Stimulated activated naive B cell treated with anti-CD40 and anti-IgM and Interleukin-4, amounts not matched to agents 10 μg/mL and 1 μg/mL and 100 μg/mL, for 72 hours (primary cell): ENCODE measurements around the gene OTOGL.
"Not testable (repeated sequence)": the region's sequence is repeated elsewhere in the genome, so short reads cannot be mapped to it uniquely, and the experiment has no call there.

ENCODE experiments used
- ATAC-seq, 2 donors: fragments of 150-1000 bp; cut with Tn5 transposase; replicated peaks; 2 replicates each; pipeline ENCODE4 v1.10.0; 2021; ENCODE audit warnings: moderate library complexity in 1 of 2
- DNase-seq: peaks from one replicate; pipeline ENCODE4 v3.0.0; 2021
- H3K27ac Mint-ChIP-seq: one replicate; pipeline ENCODE4 v1.8.0; 2022; ENCODE audit warnings: mild to moderate bottlenecking, mixed read lengths
- H3K27me3 Mint-ChIP-seq, 2 donors: one replicate each; pipeline ENCODE4 v1.8.0; 2022; ENCODE audit warnings: mixed read lengths in 2 of 2
- H3K36me3 Mint-ChIP-seq, 2 donors: one replicate each; pipeline ENCODE4 v1.8.0; 2022; ENCODE audit warnings: mixed read lengths in 2 of 2, mild to moderate bottlenecking in 1 of 2
- H3K4me1 Mint-ChIP-seq, 2 donors: one replicate each; pipeline ENCODE4 v1.8.0; 2022; ENCODE audit warnings: mixed read lengths in 2 of 2, mild to moderate bottlenecking in 1 of 2
- H3K4me3 Mint-ChIP-seq, 2 donors: one replicate each; pipeline ENCODE4 v1.8.0; 2022; ENCODE audit warnings: mild to moderate bottlenecking in 2 of 2, mixed read lengths in 2 of 2, moderate library complexity in 1 of 2
- H3K9me3 Mint-ChIP-seq, 2 donors: one replicate each; pipeline ENCODE4 v1.8.0; 2022; ENCODE audit warnings: mixed read lengths in 2 of 2, mild to moderate bottlenecking in 1 of 2

OTOGL gene

DNA sequence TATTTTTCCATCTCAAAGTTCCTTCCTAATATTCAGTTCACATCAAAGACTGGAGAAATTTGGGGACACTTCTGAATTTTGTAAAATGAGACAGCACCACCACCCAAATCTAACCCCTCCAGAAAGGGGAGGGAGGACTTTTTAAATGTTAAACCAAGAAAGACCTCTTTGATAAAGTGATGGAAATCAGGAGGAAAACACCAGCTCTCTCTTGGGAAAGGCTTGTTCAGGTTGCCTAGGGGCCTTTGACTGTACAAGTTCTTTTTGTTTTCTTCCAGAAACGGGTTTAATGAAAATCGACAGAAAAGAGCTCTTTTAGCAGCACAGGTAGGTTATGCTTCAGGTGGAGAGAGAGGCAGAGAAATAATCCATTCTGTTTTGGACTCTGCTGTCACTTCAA is 112.3 kb downstream of the OTOGL start:
- H3K4me3 Mint-ChIP-seq, result no peak overlapping the region
- H3K9me3 Mint-ChIP-seq, result no peaks in the 10 kb centered on the region
- no peak overlapping the region for H3K27ac Mint-ChIP-seq
- no peaks in the 10 kb centered on the region for H3K4me1 Mint-ChIP-seq
- H3K27me3 Mint-ChIP-seq, result no peaks in the 10 kb centered on the region
- DNase-seq (no peak), ATAC-seq (no peak)
- no peaks in the 10 kb centered on the region for H3K36me3 Mint-ChIP-seq

GRCh38 chr12:80212938-80213645 is 113.8 kb downstream of the OTOGL start:
- no peak for DNase-seq
- Mint-ChIP-seq H3K27ac (no peak overlapping the region), H3K4me1 (peaks cover 0 to 1% of the 10 kb centered on the region in 2 donors), H3K27me3 (no peaks in the 10 kb centered on the region), H3K4me3 (no peak overlapping the region), H3K9me3 (no peaks in the 10 kb centered on the region), H3K36me3 (no peaks in the 10 kb centered on the region)
- no peak for ATAC-seq

DNA sequence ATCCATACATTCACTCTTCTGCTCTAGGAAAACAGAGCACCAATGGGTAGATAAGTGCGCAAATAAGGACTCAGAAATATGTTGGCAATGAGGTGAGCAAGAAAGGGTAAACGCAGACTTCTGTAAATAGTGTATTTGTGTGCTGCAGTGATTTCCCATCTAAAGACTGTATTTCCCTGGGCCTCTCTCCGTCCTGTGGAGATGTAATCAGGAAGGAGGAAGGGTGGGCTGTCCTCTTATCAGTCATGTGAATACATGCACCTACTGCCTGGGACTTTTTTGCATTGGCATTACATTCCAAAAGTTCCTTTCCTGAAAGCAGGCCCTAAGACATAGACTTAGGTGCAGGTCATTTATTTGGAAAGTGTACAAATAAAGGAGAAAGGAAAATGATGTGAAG is 114.5 kb downstream of the OTOGL start:
- no peak overlapping the region for H3K4me3 Mint-ChIP-seq
- H3K27me3 Mint-ChIP-seq, result no peaks in the 10 kb centered on the region
- no peaks in the 10 kb centered on the region for H3K9me3 Mint-ChIP-seq

DNA sequence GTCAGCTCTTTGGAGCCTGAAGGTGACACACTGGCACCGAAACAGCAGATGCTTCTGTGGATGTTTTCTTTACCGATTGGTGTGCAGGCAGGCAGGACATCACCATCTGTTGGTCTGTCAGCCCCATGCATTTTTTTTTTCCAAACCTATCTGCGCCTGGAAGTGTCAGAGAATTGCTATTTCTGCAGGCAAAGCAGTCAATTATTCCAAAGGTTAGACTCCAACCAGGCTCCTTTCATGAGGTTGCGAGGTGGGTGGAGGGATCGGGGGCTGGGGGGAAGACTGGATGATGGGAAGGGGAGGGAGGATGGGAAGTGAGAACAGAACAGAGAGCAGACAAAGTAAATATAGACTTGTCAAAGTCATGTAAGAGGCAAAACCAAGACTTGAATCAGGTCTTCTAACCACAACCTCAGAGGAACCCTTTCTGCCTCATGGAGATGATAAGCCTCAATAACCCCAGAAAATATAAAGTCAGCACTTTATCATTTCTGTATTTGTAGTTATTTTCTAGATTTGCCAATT is 117.7 kb downstream of the OTOGL start:
- Mint-ChIP-seq H3K36me3 (no peaks in the 10 kb centered on the region), H3K4me1 (peaks cover 1 to 8% of the 10 kb centered on the region in 2 donors), H3K9me3 (no peaks in the 10 kb centered on the region), H3K4me3 (no peak overlapping the region), H3K27me3 (no peaks in the 10 kb centered on the region), H3K27ac (no peak overlapping the region)
- no peak for DNase-seq
- peak; percentile 57 to 69 for ATAC-seq

More for the DNA sequence above, 114.5 kb downstream of the OTOGL start:
- H3K27ac Mint-ChIP-seq, result no peak overlapping the region
- peaks cover 0 to 1% of the 10 kb centered on the region in 2 donors for H3K4me1 Mint-ChIP-seq
- no peaks in the 10 kb centered on the region for H3K36me3 Mint-ChIP-seq
- DNase-seq, result no peak
- no peak for ATAC-seq

DNA sequence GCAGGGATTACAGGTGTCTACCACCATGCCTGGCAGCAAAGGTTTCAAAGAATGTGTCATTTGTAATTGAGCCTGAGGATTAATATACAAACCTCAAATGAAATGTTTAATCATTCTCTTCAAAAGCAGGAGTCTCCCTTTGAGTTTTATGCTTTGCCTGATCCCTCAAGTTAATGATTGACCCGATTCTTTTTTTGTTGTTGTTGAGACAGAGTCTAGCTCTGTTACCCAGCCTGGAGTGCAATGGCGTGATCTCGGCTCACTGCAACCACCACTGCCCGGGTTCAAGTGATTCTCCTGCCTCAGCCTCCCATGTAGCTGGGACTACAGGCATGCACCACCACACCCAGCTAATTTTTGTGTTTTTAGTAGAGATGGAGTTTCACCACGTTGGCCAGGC is 119.6 kb downstream of the OTOGL start:
- not testable (repeated sequence) for DNase-seq, H3K9me3 Mint-ChIP-seq, H3K27ac Mint-ChIP-seq, H3K4me1 Mint-ChIP-seq, H3K36me3 Mint-ChIP-seq, H3K27me3 Mint-ChIP-seq, ATAC-seq
- H3K4me3 Mint-ChIP-seq, result peak overlapping the region in 1 of 2 donors; percentile 5

GRCh38 chr12:80219345-80219744 is 120.0 kb downstream of the OTOGL start:
- Mint-ChIP-seq H3K27me3 (no peaks in the 10 kb centered on the region), H3K36me3 (no peaks in the 10 kb centered on the region), H3K9me3 (no peaks in the 10 kb centered on the region), H3K4me3 (no peak overlapping the region), H3K4me1 (peaks cover 1 to 8% of the 10 kb centered on the region in 2 donors), H3K27ac (no peak overlapping the region)
- no peak for DNase-seq
- peak in 1 of 2 donors; percentile 65 for ATAC-seq

DNA sequence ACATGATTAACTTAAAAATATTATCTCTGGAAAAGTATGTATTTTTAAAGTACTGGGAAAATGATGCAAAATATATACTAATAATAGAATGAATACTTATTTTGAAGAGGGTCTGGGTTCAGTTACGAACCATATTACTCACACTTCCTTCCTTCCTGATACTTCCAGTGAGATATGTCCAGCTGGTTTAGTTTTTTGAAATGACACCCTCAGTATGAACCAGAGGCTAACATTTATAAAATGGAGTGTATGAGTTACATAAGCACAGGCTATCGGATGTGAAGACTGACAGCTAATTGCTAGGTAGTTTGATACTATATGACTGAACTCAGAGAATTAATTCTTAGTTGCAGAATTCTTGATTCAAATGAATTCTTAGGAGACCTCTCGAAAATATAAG is 122.9 kb downstream of the OTOGL start:
- no peaks in the 10 kb centered on the region for H3K9me3 Mint-ChIP-seq
- no peaks in the 10 kb centered on the region for H3K27me3 Mint-ChIP-seq
- H3K4me1 Mint-ChIP-seq, result peaks cover 0 to 8% of the 10 kb centered on the region in 2 donors
- ATAC-seq, result no peak
- H3K27ac Mint-ChIP-seq, result no peak overlapping the region
- no peak for DNase-seq
- H3K4me3 Mint-ChIP-seq, result no peak overlapping the region
- H3K36me3 Mint-ChIP-seq, result no peaks in the 10 kb centered on the region

DNA sequence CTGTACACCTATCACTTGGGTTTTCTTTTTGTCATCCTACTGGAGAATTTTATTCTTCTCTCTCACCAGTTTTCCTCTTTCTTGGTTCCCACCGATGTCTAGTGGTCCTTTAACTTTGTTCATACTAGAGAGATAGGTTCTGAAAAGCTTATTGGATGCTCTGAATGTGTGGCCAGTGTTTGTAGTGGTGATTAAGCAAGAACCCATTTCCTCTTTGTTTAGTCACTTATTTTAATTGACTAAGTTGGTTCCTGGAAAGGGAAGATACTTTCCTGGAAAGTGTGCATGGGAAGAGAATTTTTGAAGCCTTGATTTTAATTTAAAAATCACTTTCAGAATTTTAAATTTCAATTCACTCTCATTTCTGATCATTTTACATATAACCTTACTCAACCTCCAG is 127.2 kb downstream of the OTOGL start:
- no peak for DNase-seq
- no peaks in the 10 kb centered on the region for H3K4me1 Mint-ChIP-seq
- no peak overlapping the region for H3K27ac Mint-ChIP-seq
- no peak for ATAC-seq
- no peak overlapping the region for H3K4me3 Mint-ChIP-seq
- no peaks in the 10 kb centered on the region for H3K36me3 Mint-ChIP-seq
- H3K9me3 Mint-ChIP-seq, result no peaks in the 10 kb centered on the region
- no peaks in the 10 kb centered on the region for H3K27me3 Mint-ChIP-seq

GRCh38 chr12:80227904-80228303 is 128.6 kb downstream of the OTOGL start:
- not testable (repeated sequence) for H3K4me1 Mint-ChIP-seq, H3K4me3 Mint-ChIP-seq, DNase-seq, H3K27me3 Mint-ChIP-seq, H3K36me3 Mint-ChIP-seq, ATAC-seq, H3K27ac Mint-ChIP-seq, H3K9me3 Mint-ChIP-seq

- no peaks in the 10 kb centered on the region for H3K9me3 Mint-ChIP-seq
- no peak for DNase-seq
- H3K27me3 Mint-ChIP-seq, result no peaks in the 10 kb centered on the region
Observed at GRCh38 chr12:80230068-80230467, 130.7 kb downstream of the OTOGL start.

GRCh38 chr12:80232837-80233236 is 133.5 kb downstream of the OTOGL start:
- Mint-ChIP-seq H3K27ac (no peak overlapping the region), H3K36me3 (no peaks in the 10 kb centered on the region), H3K27me3 (no peaks in the 10 kb centered on the region), H3K4me1 (no peaks in the 10 kb centered on the region), H3K4me3 (no peak overlapping the region), H3K9me3 (no peaks in the 10 kb centered on the region)
- no peak for ATAC-seq
- no peak for DNase-seq

More at GRCh38 chr12:80230068-80230467, 130.7 kb downstream of the OTOGL start:
- no peak for ATAC-seq
- Mint-ChIP-seq H3K36me3 (no peaks in the 10 kb centered on the region), H3K27ac (no peak overlapping the region), H3K4me1 (no peaks in the 10 kb centered on the region), H3K4me3 (no peak overlapping the region)

- H3K27ac Mint-ChIP-seq, result no peak overlapping the region
- H3K4me1 Mint-ChIP-seq, result no peaks in the 10 kb centered on the region
- no peaks in the 10 kb centered on the region for H3K36me3 Mint-ChIP-seq
- no peaks in the 10 kb centered on the region for H3K27me3 Mint-ChIP-seq
- no peak for ATAC-seq
- no peak for DNase-seq
- no peaks in the 10 kb centered on the region for H3K9me3 Mint-ChIP-seq
- no peak overlapping the region for H3K4me3 Mint-ChIP-seq
Observed at GRCh38 chr12:80233926-80234325, 134.6 kb downstream of the OTOGL start.

DNA sequence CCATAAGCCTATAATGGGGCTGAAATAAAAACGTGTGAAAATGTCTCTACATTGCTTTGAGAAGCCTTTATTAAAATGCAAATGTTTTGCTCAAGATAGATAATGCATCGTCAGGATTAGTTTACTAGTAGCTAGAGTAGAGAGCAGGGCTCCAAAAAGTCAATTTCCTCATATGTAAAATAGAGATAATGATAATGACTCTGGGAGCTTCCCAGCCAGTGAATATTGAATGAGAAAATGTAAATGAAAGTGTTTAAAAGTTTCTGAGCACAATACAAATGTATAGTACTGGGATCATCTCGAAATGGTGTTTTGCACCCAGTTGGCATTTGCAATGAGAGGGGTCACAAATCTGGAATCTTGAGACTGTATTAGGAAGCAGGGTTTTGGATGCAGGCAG is 135.3 kb downstream of the OTOGL start:
- H3K36me3 Mint-ChIP-seq, result no peaks in the 10 kb centered on the region
- H3K4me1 Mint-ChIP-seq, result no peaks in the 10 kb centered on the region
- H3K27ac Mint-ChIP-seq, result no peak overlapping the region
- peaks cover under 1 to 2% of the 10 kb centered on the region in 2 donors for H3K9me3 Mint-ChIP-seq
- ATAC-seq (no peak), DNase-seq (no peak)
- no peak overlapping the region for H3K4me3 Mint-ChIP-seq
- H3K27me3 Mint-ChIP-seq, result no peaks in the 10 kb centered on the region

- ATAC-seq, result no peak
- Mint-ChIP-seq H3K36me3 (no peaks in the 10 kb centered on the region), H3K9me3 (peaks cover 3 to 4% of the 10 kb centered on the region in 2 donors), H3K4me3 (no peak overlapping the region), H3K27me3 (no peaks in the 10 kb centered on the region), H3K27ac (no peak overlapping the region), H3K4me1 (no peaks in the 10 kb centered on the region)
- DNase-seq, result no peak
Observed at GRCh38 chr12:80235944-80236343, 136.6 kb downstream of the OTOGL start.

- Mint-ChIP-seq H3K36me3 (no peaks in the 10 kb centered on the region), H3K27ac (no peak overlapping the region), H3K27me3 (no peaks in the 10 kb centered on the region), H3K4me3 (no peak overlapping the region), H3K4me1 (no peaks in the 10 kb centered on the region), H3K9me3 (peaks cover 3 to 4% of the 10 kb centered on the region in 2 donors)
- DNase-seq (no peak), ATAC-seq (no peak)
Observed at GRCh38 chr12:80239867-80240266, 140.5 kb downstream of the OTOGL start.
